ENCODE data around the gene JAGN1.

DNA sequence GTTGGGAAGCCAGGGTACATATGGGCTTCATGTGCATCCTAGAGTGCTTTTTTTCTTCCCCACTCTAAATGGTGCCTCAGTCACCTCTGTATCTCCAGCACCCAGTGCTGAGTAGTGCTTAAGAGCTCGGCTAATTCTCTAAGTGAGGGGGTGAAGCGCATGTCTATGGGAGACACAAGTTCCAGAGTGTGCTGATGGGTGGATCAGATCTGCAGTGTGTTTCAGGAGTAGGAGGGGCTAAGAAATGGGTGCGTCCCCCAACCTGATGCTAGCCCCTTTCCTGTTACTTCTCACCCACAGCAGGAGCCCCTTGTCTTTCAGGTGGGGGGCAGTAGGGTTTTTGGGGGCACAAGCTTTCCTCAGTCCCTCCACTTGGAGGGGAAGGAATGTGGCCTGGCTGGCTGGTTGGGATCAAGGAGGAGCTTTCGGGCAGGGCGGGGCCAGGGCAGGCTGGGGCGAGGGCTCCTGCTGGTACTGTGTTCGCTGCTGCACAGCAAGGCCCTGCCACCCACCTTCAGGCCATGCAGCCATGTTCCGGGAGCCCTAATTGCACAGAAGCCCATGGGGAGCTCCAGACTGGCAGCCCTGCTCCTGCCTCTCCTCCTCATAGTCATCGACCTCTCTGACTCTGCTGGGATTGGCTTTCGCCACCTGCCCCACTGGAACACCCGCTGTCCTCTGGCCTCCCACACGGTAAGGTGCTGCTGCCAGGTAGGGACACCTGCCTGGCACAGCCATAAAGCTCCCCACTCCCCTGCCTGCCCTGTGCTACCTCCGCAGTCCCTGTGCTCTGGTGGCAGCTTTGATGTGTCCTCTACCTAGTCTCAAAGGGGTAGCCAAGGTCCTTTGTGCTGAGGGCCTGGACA lies 12.2 kb downstream of the JAGN1 start, which contains the start of gene IL17RE:
- TF ChIP-seq, protein P1, sequence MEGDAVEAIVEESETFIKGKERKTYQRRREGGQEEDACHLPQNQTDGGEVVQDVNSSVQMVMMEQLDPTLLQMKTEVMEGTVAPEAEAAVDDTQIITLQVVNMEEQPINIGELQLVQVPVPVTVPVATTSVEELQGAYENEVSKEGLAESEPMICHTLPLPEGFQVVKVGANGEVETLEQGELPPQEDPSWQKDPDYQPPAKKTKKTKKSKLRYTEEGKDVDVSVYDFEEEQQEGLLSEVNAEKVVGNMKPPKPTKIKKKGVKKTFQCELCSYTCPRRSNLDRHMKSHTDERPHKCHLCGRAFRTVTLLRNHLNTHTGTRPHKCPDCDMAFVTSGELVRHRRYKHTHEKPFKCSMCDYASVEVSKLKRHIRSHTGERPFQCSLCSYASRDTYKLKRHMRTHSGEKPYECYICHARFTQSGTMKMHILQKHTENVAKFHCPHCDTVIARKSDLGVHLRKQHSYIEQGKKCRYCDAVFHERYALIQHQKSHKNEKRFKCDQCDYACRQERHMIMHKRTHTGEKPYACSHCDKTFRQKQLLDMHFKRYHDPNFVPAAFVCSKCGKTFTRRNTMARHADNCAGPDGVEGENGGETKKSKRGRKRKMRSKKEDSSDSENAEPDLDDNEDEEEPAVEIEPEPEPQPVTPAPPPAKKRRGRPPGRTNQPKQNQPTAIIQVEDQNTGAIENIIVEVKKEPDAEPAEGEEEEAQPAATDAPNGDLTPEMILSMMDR (IDR thresholded peaks at IDR 0.05) = no peak
- TF ChIP-seq EP300 (IDR thresholded peaks at IDR 0.05) (no peak), POLR2A (IDR thresholded peaks at IDR 0.05) (no peak), POLR2AphosphoS5 (IDR thresholded peaks at IDR 0.05) (no peak)

Measured in suprapubic skin (tissue), 4 donors.